22Rv1 (cell line): ENCODE results near the gene ZDBF2.

Experiments
- H3K27ac ChIP-seq: fragments of 450-650 bp; 2 replicates; pipeline ENCODE4 v1.5.1; 2017
- CTCF ChIP-seq: fragments of 450-650 bp; IDR thresholded peaks from 2 replicates; pipeline ENCODE4 v1.5.1; 2017; ENCODE audit warnings: mild to moderate bottlenecking
- ZFX ChIP-seq: fragments of 450-650 bp; IDR thresholded peaks from 2 replicates; pipeline ENCODE4 v1.6.1; 2017; ENCODE audit warnings: antibody characterized with exemption, borderline replicate concordance

ZDBF2 gene

GRCh38 chr2:206239157-206239556 is 35.3 kb upstream of the ZDBF2 start:
- no peak for TF ChIP-seq CTCF
- TF ChIP-seq ZFX = no peak
- H3K27ac ChIP-seq = no peak overlapping the region

GRCh38 chr2:206240327-206240726 is 34.1 kb upstream of the ZDBF2 start:
- no peak for TF ChIP-seq ZFX
- TF ChIP-seq CTCF = no peak
- no peak overlapping the region for H3K27ac ChIP-seq

GRCh38 chr2:206241736-206242135 is 32.7 kb upstream of the ZDBF2 start:
- TF ChIP-seq ZFX (no peak), CTCF (no peak)
- H3K27ac ChIP-seq = no peak overlapping the region

- H3K27ac ChIP-seq = no peak overlapping the region
- TF ChIP-seq CTCF (no peak), ZFX (no peak)
Measured at GRCh38 chr2:206245265-206245672, 29.2 kb upstream of the ZDBF2 start.

GRCh38 chr2:206250041-206250897 is 24.2 kb upstream of the ZDBF2 start:
- no peak overlapping the region for H3K27ac ChIP-seq

GRCh38 chr2:206253125-206253776 is 21.2 kb upstream of the ZDBF2 start:
- H3K27ac ChIP-seq = no peak overlapping the region
- TF ChIP-seq ZFX (no peak), CTCF (no peak)

More at GRCh38 chr2:206250041-206250897, 24.2 kb upstream of the ZDBF2 start:
- no peak for TF ChIP-seq ZFX
- TF ChIP-seq CTCF = no peak

GRCh38 chr2:206253777-206254166 is 20.7 kb upstream of the ZDBF2 start:
- no peak for TF ChIP-seq CTCF
- TF ChIP-seq ZFX = no peak
- no peak overlapping the region for H3K27ac ChIP-seq
